ENCODE data around the gene ZDHHC4. TPM values are rescaled to one million over a fixed set of nuclear protein-coding genes. Genes with fewer than 3 reads are reported as not detected.

ZDHHC4 gene
- total and polyA plus RNA-seq, 9 of the 15 experiments (the other 6 are each of a cell fraction or from before 2014, with no cell fraction given): 33.4 to 106 (median 58.3) TPM

DNA sequence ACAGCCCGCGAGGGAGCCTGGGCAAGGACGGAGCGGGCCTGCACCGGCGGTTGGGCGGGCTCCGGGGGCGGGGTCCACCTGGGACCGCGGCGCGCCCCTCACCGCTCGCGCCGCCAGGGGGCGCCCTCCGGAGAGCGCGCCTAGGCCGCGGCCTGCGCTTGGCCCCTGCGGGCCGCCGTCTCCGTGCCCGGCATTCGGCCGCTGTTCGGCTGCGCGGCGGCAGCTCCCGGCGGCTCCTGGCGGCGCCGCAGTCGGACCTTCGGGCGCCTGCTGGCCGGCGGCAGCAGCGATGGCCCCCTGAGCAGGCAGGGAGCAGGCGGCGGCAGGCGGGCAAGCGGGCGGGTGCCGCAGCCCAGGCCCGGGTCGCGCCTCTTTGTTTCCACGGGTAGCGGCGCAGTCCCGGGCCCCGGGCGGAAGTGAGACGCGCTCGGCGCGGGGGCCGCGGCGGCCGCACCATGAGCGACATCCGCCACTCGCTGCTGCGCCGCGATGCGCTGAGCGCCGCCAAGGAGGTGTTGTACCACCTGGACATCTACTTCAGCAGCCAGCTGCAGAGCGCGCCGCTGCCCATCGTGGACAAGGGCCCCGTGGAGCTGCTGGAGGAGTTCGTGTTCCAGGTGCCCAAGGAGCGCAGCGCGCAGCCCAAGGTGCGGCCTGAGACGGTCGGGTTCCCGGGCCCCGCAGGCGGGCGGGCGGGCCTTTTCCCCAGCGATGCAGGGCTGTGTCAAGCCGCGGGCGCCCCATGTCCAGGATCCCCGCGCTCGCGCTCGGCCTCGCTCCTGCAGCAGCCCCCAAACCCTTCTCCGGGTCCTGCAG lies 12.8 kb downstream of the ZDHHC4 start, which contains the start of gene INTS15 (continued):
- TF ChIP-seq, protein P1, sequence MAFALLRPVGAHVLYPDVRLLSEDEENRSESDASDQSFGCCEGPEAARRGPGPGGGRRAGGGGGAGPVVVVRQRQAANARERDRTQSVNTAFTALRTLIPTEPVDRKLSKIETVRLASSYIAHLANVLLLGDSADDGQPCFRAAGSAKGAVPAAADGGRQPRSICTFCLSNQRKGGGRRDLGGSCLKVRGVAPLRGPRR (CRISPR knock-in tag; IDR thresholded peaks at IDR 0.05): no peak
- TF ChIP-seq, protein P2, sequence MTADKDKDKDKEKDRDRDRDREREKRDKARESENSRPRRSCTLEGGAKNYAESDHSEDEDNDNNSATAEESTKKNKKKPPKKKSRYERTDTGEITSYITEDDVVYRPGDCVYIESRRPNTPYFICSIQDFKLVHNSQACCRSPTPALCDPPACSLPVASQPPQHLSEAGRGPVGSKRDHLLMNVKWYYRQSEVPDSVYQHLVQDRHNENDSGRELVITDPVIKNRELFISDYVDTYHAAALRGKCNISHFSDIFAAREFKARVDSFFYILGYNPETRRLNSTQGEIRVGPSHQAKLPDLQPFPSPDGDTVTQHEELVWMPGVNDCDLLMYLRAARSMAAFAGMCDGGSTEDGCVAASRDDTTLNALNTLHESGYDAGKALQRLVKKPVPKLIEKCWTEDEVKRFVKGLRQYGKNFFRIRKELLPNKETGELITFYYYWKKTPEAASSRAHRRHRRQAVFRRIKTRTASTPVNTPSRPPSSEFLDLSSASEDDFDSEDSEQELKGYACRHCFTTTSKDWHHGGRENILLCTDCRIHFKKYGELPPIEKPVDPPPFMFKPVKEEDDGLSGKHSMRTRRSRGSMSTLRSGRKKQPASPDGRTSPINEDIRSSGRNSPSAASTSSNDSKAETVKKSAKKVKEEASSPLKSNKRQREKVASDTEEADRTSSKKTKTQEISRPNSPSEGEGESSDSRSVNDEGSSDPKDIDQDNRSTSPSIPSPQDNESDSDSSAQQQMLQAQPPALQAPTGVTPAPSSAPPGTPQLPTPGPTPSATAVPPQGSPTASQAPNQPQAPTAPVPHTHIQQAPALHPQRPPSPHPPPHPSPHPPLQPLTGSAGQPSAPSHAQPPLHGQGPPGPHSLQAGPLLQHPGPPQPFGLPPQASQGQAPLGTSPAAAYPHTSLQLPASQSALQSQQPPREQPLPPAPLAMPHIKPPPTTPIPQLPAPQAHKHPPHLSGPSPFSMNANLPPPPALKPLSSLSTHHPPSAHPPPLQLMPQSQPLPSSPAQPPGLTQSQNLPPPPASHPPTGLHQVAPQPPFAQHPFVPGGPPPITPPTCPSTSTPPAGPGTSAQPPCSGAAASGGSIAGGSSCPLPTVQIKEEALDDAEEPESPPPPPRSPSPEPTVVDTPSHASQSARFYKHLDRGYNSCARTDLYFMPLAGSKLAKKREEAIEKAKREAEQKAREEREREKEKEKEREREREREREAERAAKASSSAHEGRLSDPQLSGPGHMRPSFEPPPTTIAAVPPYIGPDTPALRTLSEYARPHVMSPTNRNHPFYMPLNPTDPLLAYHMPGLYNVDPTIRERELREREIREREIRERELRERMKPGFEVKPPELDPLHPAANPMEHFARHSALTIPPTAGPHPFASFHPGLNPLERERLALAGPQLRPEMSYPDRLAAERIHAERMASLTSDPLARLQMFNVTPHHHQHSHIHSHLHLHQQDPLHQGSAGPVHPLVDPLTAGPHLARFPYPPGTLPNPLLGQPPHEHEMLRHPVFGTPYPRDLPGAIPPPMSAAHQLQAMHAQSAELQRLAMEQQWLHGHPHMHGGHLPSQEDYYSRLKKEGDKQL (CRISPR knock-in tag; IDR thresholded peaks at IDR 0.05; ENCODE audit: borderline replicate concordance): no peak
- no peak for TF ChIP-seq ELF4 (CRISPR knock-in tag; IDR thresholded peaks at IDR 0.05)
- TF ChIP-seq JUN (IDR thresholded peaks at IDR 0.05; ENCODE audit: borderline replicate concordance, low read depth, low read length): no peak
- TF ChIP-seq JUN (CRISPR knock-in tag; IDR thresholded peaks at IDR 0.05; ENCODE audit: borderline replicate concordance): no peak
- TF ChIP-seq, protein P3, sequence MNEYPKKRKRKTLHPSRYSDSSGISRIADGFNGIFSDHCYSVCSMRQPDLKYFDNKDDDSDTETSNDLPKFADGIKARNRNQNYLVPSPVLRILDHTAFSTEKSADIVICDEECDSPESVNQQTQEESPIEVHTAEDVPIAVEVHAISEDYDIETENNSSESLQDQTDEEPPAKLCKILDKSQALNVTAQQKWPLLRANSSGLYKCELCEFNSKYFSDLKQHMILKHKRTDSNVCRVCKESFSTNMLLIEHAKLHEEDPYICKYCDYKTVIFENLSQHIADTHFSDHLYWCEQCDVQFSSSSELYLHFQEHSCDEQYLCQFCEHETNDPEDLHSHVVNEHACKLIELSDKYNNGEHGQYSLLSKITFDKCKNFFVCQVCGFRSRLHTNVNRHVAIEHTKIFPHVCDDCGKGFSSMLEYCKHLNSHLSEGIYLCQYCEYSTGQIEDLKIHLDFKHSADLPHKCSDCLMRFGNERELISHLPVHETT (CRISPR knock-in tag; conservative IDR thresholded peaks at IDR 0.05 in 1 of 2, IDR thresholded peaks at IDR 0.05 in 1 of 2): peak in 1 of 2 experiments; percentile 80; a peak in 2 of 4 replicates
- TF ChIP-seq, protein P4, sequence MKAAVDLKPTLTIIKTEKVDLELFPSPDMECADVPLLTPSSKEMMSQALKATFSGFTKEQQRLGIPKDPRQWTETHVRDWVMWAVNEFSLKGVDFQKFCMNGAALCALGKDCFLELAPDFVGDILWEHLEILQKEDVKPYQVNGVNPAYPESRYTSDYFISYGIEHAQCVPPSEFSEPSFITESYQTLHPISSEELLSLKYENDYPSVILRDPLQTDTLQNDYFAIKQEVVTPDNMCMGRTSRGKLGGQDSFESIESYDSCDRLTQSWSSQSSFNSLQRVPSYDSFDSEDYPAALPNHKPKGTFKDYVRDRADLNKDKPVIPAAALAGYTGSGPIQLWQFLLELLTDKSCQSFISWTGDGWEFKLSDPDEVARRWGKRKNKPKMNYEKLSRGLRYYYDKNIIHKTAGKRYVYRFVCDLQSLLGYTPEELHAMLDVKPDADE (conservative IDR thresholded peaks at IDR 0.05; ENCODE audit: control insufficient read depth, low read depth, low read length): 0 out of 2 replicates have a peak, but pooled peaks have one; percentile 77
- no peak for TF ChIP-seq NR1H2 (CRISPR knock-in tag; IDR thresholded peaks at IDR 0.05)
- no peak for TF ChIP-seq TCF7 (IDR thresholded peaks at IDR 0.05; ENCODE audit: borderline replicate concordance)
- no peak for TF ChIP-seq ZNF224 (CRISPR knock-in tag; IDR thresholded peaks at IDR 0.05)
- no peak for TF ChIP-seq CSDE1 (IDR thresholded peaks at IDR 0.05)
- no peak for TF ChIP-seq ZSCAN29 (IDR thresholded peaks at IDR 0.05)
- TF ChIP-seq SRF (CRISPR knock-in tag; IDR thresholded peaks at IDR 0.05): 0 out of 4 replicates have a peak, but pooled peaks of 1 of the 2 experiments have one; percentile 1
- TF ChIP-seq, protein P5, sequence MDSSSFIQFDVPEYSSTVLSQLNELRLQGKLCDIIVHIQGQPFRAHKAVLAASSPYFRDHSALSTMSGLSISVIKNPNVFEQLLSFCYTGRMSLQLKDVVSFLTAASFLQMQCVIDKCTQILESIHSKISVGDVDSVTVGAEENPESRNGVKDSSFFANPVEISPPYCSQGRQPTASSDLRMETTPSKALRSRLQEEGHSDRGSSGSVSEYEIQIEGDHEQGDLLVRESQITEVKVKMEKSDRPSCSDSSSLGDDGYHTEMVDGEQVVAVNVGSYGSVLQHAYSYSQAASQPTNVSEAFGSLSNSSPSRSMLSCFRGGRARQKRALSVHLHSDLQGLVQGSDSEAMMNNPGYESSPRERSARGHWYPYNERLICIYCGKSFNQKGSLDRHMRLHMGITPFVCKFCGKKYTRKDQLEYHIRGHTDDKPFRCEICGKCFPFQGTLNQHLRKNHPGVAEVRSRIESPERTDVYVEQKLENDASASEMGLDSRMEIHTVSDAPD (CRISPR knock-in tag; IDR thresholded peaks at IDR 0.05): no peak
- TF ChIP-seq CC2D1A (IDR thresholded peaks at IDR 0.05): no peak
- TF ChIP-seq SIX5 (IDR thresholded peaks at IDR 0.05; ENCODE audit: borderline replicate concordance in 1 of 2, insufficient read depth in 1 of 2, low read depth in 1 of 2, low read length in 2 of 2): no peak
